GM23338 (cell line): ENCODE data around the gene HEXD. TPM values are rescaled to one million over a fixed set of nuclear protein-coding genes. Genes with fewer than 3 reads are reported as not detected.
A peak's percentile ranks its signal among the peaks of the same experiment; 100 is the strongest.

ENCODE experiments used
- ATAC-seq: fragments of 200-7000 bp; cut with Tn5 transposase; 3 replicates; pipeline ENCODE4 v1.9.1; 2020
- DNase-seq: peaks from one replicate; pipeline ENCODE4 v3.0.0-alpha.2; 2015; ENCODE audit warnings: low spot score
- H2AFZ ChIP-seq: fragments of 200-600 bp; sonication (generic); 2 replicates; pipeline ENCODE4 v1.8.0; 2016; ENCODE audit warnings: antibody characterized with exemption, mild to moderate bottlenecking, moderate library complexity
- H3F3A ChIP-seq: fragments of 200-600 bp; sonication (generic); replicated peaks from 2 replicates; pipeline ENCODE4 v1.8.0; 2017; ENCODE audit warnings: antibody characterized with exemption, mixed run types, low read depth
- H3K27ac ChIP-seq: fragments of 200-600 bp; sonication (generic); 2 replicates; pipeline ENCODE4 v1.6.1; 2016; ENCODE audit warnings: low read depth
- H3K27me3 ChIP-seq: fragments of 200-600 bp; sonication (generic); 2 replicates; pipeline ENCODE4 v1.8.0; 2016; ENCODE audit warnings: mild to moderate bottlenecking, mixed run types, moderate library complexity; ENCODE audit not compliant: insufficient read depth
- H3K36me3 ChIP-seq: fragments of 200-600 bp; sonication (generic); 2 replicates; pipeline ENCODE4 v1.8.0; 2016; ENCODE audit warnings: mild to moderate bottlenecking; ENCODE audit not compliant: insufficient read depth
- H3K4me1 ChIP-seq: fragments of 200-600 bp; sonication (generic); 2 replicates; pipeline ENCODE4 v1.8.0; 2016; ENCODE audit warnings: mild to moderate bottlenecking, moderate library complexity; ENCODE audit not compliant: insufficient read depth
- H3K4me2 ChIP-seq: fragments of 200-600 bp; sonication (generic); 2 replicates; pipeline ENCODE4 v1.7.1; 2017; ENCODE audit warnings: mixed run types
- H3K4me3 ChIP-seq: fragments of 200-600 bp; sonication (generic); 2 replicates; pipeline ENCODE4 v1.6.1; 2016; ENCODE audit warnings: mixed run types
- H3K79me2 ChIP-seq: fragments of 200-600 bp; sonication (generic); replicated peaks from 2 replicates; pipeline ENCODE4 v1.8.0; 2017; ENCODE audit warnings: mild to moderate bottlenecking; ENCODE audit not compliant: insufficient read depth
- H3K9me2 ChIP-seq: fragments of 200-600 bp; sonication (generic); 2 replicates; pipeline ENCODE4 v1.8.0; 2017; ENCODE audit not compliant: insufficient read depth
- H4K20me1 ChIP-seq: fragments of 200-600 bp; sonication (generic); replicated peaks from 2 replicates; pipeline ENCODE4 v1.8.0; 2017; ENCODE audit warnings: mild to moderate bottlenecking; ENCODE audit not compliant: insufficient read depth
- H3K27ac Mint-ChIP-seq: 2 replicates; pipeline ENCODE4 v1.8.0; 2020; ENCODE audit warnings: inconsistent platforms, mild to moderate bottlenecking, moderate library complexity, mixed read lengths
- H3K27me3 Mint-ChIP-seq: 3 replicates; pipeline ENCODE4 v1.8.0; 2022; ENCODE audit warnings: low read depth, mild to moderate bottlenecking, moderate library complexity, mixed read lengths, inconsistent platforms; ENCODE audit not compliant: insufficient read depth, poor library complexity
- H3K36me3 Mint-ChIP-seq: 3 replicates; pipeline ENCODE4 v1.8.0; 2021; ENCODE audit warnings: low read depth, mild to moderate bottlenecking, inconsistent platforms, moderate library complexity, mixed read lengths
- H3K4me1 Mint-ChIP-seq: 3 replicates; pipeline ENCODE4 v1.8.0; 2020; ENCODE audit warnings: mild to moderate bottlenecking, inconsistent platforms, mixed read lengths
- H3K4me3 Mint-ChIP-seq: 3 replicates; pipeline ENCODE4 v1.8.0; 2021; ENCODE audit warnings: moderate library complexity, mild to moderate bottlenecking, inconsistent platforms, mixed read lengths
- H3K9me3 Mint-ChIP-seq: 3 replicates; pipeline ENCODE4 v1.8.0; 2020; ENCODE audit warnings: moderate library complexity, mild to moderate bottlenecking, inconsistent platforms, mixed read lengths
- CREB1 ChIP-seq: fragments of 250-450 bp; sonication (Bioruptor Pico); IDR thresholded peaks from 2 replicates; pipeline ENCODE4 v1.5.0; 2020; ENCODE audit warnings: low read depth, mild to moderate bottlenecking, moderate library complexity
- EZH2 ChIP-seq: fragments of 200-600 bp; sonication (generic); IDR thresholded peaks from one replicate; pipeline ENCODE4 v1.8.0; 2017; ENCODE audit warnings: antibody characterized with exemption, mild to moderate bottlenecking, low read depth; ENCODE audit not compliant: unreplicated experiment
- EZH2phosphoT487 ChIP-seq: fragments of 200-600 bp; sonication (generic); IDR thresholded peaks from one replicate; pipeline ENCODE4 v1.8.1; 2018; ENCODE audit warnings: antibody characterized with exemption; ENCODE audit not compliant: unreplicated experiment
- JUNB ChIP-seq: IDR thresholded peaks from one replicate; pipeline ENCODE4 v1.6.1; 2016; ENCODE audit warnings: antibody characterized with exemption; ENCODE audit not compliant: unreplicated experiment
- NANOG ChIP-seq: IDR thresholded peaks from 2 replicates; pipeline ENCODE4 v1.6.1; 2016; ENCODE audit warnings: antibody characterized with exemption, borderline replicate concordance
- POLR2AphosphoS5 ChIP-seq: IDR thresholded peaks from 2 replicates; pipeline ENCODE4 v1.6.1; 2016; ENCODE audit warnings: antibody characterized with exemption, low read depth
- STAT1 ChIP-seq: IDR thresholded peaks from one replicate; pipeline ENCODE4 v1.6.1; 2016; ENCODE audit warnings: antibody characterized with exemption; ENCODE audit not compliant: unreplicated experiment
- ZNF114 ChIP-seq: fragments of 250-450 bp; sonication (Bioruptor Pico); IDR thresholded peaks from 2 replicates; pipeline ENCODE4 v1.5.0; 2020; ENCODE audit warnings: mild to moderate bottlenecking, moderate library complexity
- ZNF331 ChIP-seq: fragments of 250-450 bp; sonication (Bioruptor Pico); IDR thresholded peaks from 2 replicates; pipeline ENCODE4 v1.5.0; 2020; ENCODE audit warnings: low read depth, mild to moderate bottlenecking, moderate library complexity
- ZNF462 ChIP-seq: fragments of 250-450 bp; sonication (Bioruptor Pico); IDR thresholded peaks from 2 replicates; pipeline ENCODE4 v1.5.0; 2020; ENCODE audit warnings: mild to moderate bottlenecking, moderate library complexity
- polyA plus RNA-seq: library from polyadenylated mRNA; unstranded; fragments of >200 nt; fragmentation: Nextera tagmentation; extraction: Ambion mirVana; gene quantifications from 2 replicates; pipeline ENCODE4 v1.2.1, GENCODE V29; 2016
- total RNA-seq: library from RNA; depleted of rRNA; stranded (reverse); fragments of >200 nt; shearing (Covaris generic); gene quantifications from 2 replicates; pipeline ENCODE4 v1.2.3, GENCODE V29; 2014
- TF ChIP-seq, protein P1 (sequence below), 2 experiments: fragments of 200-600 bp in 1 of 2; sonication (generic) in 1 of 2; conservative IDR thresholded peaks; 2 replicates each; pipeline versions ENCODE4 v1.5.1 to v1.6.1; 2016 to 2017; ENCODE audit warnings: antibody characterized with exemption in 2 of 2, low read depth in 2 of 2, mild to moderate bottlenecking in 2 of 2, moderate library complexity in 1 of 2
- TF ChIP-seq, protein P2 (sequence below): IDR thresholded peaks from 2 replicates; pipeline ENCODE4 v1.6.1; 2016; ENCODE audit warnings: antibody characterized with exemption

HEXD gene
- total and polyA plus RNA-seq, 2 experiments from 2014 or later, result 11.9 to 31.1 TPM

DNA sequence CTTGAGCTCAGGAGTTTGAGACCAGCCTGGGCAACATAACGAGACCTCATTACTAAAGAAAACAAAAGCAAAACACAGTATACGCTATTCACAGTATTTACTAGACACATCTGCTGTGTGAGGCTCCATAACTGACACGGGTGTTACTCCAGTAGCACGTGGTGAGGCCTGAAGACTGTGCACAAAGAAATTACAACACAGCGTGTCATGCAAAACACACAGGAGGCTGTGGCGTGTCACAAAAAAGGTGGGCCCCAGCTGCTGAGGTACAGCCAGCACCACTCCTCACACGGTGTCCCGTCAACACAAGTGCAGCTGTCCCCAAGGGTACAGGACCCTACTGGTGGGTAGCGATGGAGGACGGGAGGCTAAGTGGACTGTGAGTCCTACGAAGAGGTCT lies 29.7 kb downstream of the HEXD start (continued):
- no peak for TF ChIP-seq CREB1 (CRISPR knock-in tag)
- TF ChIP-seq EZH2phosphoT487, result no peak
- TF ChIP-seq EZH2, result no peak
- TF ChIP-seq ZNF462 (CRISPR knock-in tag), result no peak
- TF ChIP-seq JUNB, result no peak
- no peak for TF ChIP-seq ZNF331
- no peak for TF ChIP-seq POLR2AphosphoS5
- TF ChIP-seq ZNF114 (CRISPR knock-in tag), result no peak

DNA sequence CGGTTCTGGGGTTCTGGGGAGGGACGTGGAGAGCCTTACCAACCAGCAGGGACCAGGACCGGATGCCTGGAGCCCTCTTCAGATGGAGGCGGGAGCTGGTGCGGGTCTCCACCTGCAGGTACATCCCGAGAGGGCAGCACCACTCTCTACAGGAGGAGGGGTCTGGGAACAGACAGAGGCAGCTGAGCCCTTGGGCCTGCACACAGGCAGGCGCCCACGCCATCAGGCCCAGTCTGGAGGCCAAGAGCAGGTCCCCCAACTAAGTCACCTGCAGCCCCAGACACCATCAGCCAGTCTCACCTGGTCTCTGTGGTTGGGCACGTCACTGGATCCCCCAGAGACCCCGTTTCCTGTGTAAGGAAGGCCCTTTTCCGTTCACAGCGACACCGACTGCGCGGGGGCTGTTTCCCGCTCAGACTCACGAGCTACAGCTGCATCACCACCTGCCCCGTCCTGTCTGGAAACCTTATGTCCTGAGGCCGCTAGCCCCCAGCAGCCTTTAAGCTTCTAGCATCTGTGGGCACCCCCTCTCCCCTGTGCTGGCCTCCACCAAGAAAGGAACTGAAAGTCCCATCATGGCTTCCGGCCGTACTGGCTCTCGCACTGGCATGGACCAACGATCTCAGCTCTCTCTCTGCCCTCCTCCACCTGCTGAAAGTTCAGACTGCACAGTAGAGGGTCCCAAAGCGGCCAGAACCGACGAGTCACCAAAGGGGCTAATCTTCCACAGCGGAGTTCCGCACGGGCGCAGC lies 31.2 kb downstream of the HEXD start:
- ATAC-seq (peak; percentile 87), DNase-seq (peak; percentile 82)
- Histone ChIP-seq H3K27ac (peak overlapping the region; percentile 26; the same call in 1 of the 2 replicates), H3K27me3 (no peaks in the 10 kb centered on the region), H3K4me1 (peaks cover 17% of the 10 kb centered on the region; the same call in 1 of the 2 replicates), H3K9me2 (no peaks in the 10 kb centered on the region), H3K79me2 (0 out of 2 replicates have a peak, but pooled peaks cover 5% of the 10 kb centered on the region), H3K4me2 (peak overlapping the region; percentile 86), H3K4me3 (peak overlapping the region; percentile 95), H3F3A (no peaks in the 10 kb centered on the region; the same call in 1 of the 2 replicates), H2AFZ (no peak overlapping the region), H4K20me1 (no peaks in the 10 kb centered on the region), H3K36me3 (no peaks in the 10 kb centered on the region)
- Mint-ChIP-seq H3K4me1 (peaks cover 16% of the 10 kb centered on the region), H3K4me3 (peak overlapping the region; percentile 79), H3K27ac (peak overlapping the region; percentile 56; the same call in 1 of the 2 replicates), H3K9me3 (peaks cover 31% of the 10 kb centered on the region), H3K36me3 (peaks cover 6% of the 10 kb centered on the region; the same call in 1 of the 3 replicates), H3K27me3 (peaks cover 11% of the 10 kb centered on the region)
- TF ChIP-seq ZNF331 (no peak), STAT1 (no peak), ZNF114 (CRISPR knock-in tag) (no peak), EZH2phosphoT487 (no peak), EZH2 (no peak), NANOG (no peak)
- TF ChIP-seq, protein P1, sequence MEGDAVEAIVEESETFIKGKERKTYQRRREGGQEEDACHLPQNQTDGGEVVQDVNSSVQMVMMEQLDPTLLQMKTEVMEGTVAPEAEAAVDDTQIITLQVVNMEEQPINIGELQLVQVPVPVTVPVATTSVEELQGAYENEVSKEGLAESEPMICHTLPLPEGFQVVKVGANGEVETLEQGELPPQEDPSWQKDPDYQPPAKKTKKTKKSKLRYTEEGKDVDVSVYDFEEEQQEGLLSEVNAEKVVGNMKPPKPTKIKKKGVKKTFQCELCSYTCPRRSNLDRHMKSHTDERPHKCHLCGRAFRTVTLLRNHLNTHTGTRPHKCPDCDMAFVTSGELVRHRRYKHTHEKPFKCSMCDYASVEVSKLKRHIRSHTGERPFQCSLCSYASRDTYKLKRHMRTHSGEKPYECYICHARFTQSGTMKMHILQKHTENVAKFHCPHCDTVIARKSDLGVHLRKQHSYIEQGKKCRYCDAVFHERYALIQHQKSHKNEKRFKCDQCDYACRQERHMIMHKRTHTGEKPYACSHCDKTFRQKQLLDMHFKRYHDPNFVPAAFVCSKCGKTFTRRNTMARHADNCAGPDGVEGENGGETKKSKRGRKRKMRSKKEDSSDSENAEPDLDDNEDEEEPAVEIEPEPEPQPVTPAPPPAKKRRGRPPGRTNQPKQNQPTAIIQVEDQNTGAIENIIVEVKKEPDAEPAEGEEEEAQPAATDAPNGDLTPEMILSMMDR (conservative IDR thresholded peaks at IDR 0.05; ENCODE audit: low read depth in 2 of 2), result peak; percentile 37 to 67; a peak in 3 of 4 replicates
- TF ChIP-seq, protein P2, sequence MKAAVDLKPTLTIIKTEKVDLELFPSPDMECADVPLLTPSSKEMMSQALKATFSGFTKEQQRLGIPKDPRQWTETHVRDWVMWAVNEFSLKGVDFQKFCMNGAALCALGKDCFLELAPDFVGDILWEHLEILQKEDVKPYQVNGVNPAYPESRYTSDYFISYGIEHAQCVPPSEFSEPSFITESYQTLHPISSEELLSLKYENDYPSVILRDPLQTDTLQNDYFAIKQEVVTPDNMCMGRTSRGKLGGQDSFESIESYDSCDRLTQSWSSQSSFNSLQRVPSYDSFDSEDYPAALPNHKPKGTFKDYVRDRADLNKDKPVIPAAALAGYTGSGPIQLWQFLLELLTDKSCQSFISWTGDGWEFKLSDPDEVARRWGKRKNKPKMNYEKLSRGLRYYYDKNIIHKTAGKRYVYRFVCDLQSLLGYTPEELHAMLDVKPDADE, result no peak
